Measurements from ENCODE around the gene RTN1. TPM values are rescaled to one million over a fixed set of nuclear protein-coding genes. Genes with fewer than 3 reads are reported as not detected.

RTN1 gene
- total and polyA plus RNA-seq, 8 donors, result 0.61 to 10.6 (median 2.4) TPM; not detected in 2

DNA sequence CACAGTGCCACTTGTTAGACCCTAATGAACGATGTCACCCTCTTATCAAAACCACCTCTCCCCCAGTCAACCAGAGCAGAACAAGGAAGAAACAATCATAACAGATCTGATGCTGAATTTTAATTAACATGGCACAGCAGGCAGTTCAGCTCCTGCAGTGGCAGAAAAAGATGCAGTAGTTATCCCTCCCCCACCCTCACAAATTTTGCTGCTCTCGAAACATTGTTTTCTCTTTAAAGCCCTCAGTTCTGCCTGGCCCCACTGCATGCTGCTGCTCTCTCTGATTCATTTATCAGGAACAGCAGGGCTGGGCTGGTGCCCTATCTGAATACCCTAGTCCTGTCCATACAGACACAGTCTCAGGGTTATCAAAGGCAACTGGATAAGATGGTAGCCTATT is 306.2 kb downstream of the RTN1 start:
- intact Hi-C loops (cut with DNase I; ENCODE audit: low total_unique reads), result no loop called here
- Histone ChIP-seq H3K27me3 (no peaks in the 10 kb centered on the region), H3K36me3 (no peaks in the 10 kb centered on the region), H3K4me1 (no peaks in the 10 kb centered on the region), H3K9me3 (no peaks in the 10 kb centered on the region), H3K27ac (no peak overlapping the region), H3K4me3 (no peak overlapping the region)
- TF ChIP-seq EP300 (IDR thresholded peaks at IDR 0.05) (no peak), POLR2A (IDR thresholded peaks at IDR 0.05) (no peak), POLR2AphosphoS5 (IDR thresholded peaks at IDR 0.05) (no peak)
- TF ChIP-seq, protein P1, sequence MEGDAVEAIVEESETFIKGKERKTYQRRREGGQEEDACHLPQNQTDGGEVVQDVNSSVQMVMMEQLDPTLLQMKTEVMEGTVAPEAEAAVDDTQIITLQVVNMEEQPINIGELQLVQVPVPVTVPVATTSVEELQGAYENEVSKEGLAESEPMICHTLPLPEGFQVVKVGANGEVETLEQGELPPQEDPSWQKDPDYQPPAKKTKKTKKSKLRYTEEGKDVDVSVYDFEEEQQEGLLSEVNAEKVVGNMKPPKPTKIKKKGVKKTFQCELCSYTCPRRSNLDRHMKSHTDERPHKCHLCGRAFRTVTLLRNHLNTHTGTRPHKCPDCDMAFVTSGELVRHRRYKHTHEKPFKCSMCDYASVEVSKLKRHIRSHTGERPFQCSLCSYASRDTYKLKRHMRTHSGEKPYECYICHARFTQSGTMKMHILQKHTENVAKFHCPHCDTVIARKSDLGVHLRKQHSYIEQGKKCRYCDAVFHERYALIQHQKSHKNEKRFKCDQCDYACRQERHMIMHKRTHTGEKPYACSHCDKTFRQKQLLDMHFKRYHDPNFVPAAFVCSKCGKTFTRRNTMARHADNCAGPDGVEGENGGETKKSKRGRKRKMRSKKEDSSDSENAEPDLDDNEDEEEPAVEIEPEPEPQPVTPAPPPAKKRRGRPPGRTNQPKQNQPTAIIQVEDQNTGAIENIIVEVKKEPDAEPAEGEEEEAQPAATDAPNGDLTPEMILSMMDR (IDR thresholded peaks at IDR 0.05), result no peak
- 11 to 28% (median 18%) methylated on average over 2 of the region's 2 CpGs for WGBS, 5 donors
- DNase-seq, result no peak

DNA sequence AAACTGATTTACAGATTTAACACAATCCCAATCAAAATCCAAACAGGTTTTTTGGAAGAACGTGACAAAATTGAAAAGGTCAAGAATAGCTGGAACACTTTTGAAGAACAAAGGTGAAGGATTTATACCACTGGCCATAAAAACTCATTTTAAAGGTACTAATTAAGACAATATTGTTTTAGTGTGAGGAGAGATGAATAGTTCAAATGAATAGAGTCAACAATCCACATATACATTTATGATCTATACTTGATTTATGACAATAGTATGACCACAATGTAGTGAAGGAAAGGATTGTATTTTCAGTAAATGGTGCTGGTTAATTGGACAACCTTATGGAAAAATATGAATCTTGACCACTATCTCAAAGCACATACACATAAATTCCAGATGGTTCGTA is 323.3 kb downstream of the RTN1 start:
- intact Hi-C loops (cut with DNase I; ENCODE audit: low total_unique reads), result no loop called here
- WGBS, 5 donors, result 76 to 83% (median 80%) methylated on average over 2 of the region's 2 CpGs
- DNase-seq, result no peak
- H3K4me1 ChIP-seq, result no peaks in the 10 kb centered on the region
- H3K27ac ChIP-seq, result no peak overlapping the region
- TF ChIP-seq EP300 (IDR thresholded peaks at IDR 0.05) (no peak), POLR2AphosphoS5 (IDR thresholded peaks at IDR 0.05) (no peak), POLR2A (IDR thresholded peaks at IDR 0.05) (no peak)
- TF ChIP-seq, protein P1 (IDR thresholded peaks at IDR 0.05), result no peak
- H3K36me3 ChIP-seq, result no peaks in the 10 kb centered on the region
- no peak overlapping the region for H3K4me3 ChIP-seq
- H3K27me3 ChIP-seq, result no peaks in the 10 kb centered on the region
- peaks cover 0 to 9% (median 3%) of the 10 kb centered on the region in 4 donors for H3K9me3 ChIP-seq

Small RNA genes within 50 kb of the gene (small RNA-seq; reads per million reads assigned to genes)
- gene MIR5586, result 0 reads per million in 4 donors

Other genes starting within 250 kb of the RTN1 start
- not detected for gene LRRC9, start 49.4 kb upstream of the RTN1 start, total RNA-seq
- not detected for gene LRRC9, start 49.4 kb upstream of the RTN1 start, polyA plus RNA-seq
- 100 to 1,000 TPM in 1 of 5 donors, 10 to 100 TPM in 4; 26.9 to 105 (median 70.5) TPM for gene PCNX4, start 221.1 kb upstream of the RTN1 start, total RNA-seq
- 1 to 10 TPM; 6.8 to 9.2 (median 8.2) TPM for gene PCNX4, start 221.1 kb upstream of the RTN1 start, polyA plus RNA-seq